ENCODE measurements around the gene HMCN1.
"Not testable (repeated sequence)": the region's sequence is repeated elsewhere in the genome, so short reads cannot be mapped to it uniquely, and the experiment has no call there.

Gene HMCN1

DNA sequence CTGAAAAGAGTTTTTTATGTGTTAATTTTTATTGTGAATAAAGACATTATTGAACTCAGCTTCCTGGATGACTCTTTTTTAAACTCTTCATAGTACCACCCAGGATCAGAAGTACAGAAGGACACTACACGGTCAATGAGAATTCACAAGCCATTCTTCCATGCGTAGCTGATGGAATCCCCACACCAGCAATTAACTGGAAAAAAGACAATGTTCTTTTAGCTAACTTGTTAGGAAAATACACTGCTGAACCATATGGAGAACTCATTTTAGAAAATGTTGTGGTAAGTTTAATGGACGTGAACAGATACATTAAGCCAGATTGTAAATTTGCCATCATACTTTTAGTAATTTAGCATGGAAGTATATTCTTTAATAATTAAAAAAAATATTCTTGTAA lies 391.3 kb downstream of the HMCN1 start:
- H3K4me3 ChIP-seq (ENCODE audit: low read depth, low read length): no peak overlapping the region

DNA sequence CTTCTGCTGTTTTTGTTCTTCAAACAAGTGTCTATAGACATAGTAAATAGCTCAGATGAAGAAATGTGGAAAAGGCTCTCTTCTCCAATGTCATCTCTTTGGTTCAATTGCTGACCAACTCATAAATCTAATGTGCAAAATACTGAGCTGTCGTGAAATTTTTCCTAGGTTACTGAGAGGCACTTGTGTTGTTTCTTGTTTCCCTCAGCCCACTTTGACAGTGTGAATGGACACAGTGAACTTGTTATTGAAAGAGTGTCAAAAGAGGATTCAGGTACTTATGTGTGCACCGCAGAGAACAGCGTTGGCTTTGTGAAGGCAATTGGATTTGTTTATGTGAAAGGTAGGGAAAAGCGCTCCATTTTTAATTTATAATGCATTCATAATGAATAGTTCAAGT lies 395.6 kb downstream of the HMCN1 start:
- H3K4me3 ChIP-seq (ENCODE audit: low read depth, low read length): no peak overlapping the region

DNA sequence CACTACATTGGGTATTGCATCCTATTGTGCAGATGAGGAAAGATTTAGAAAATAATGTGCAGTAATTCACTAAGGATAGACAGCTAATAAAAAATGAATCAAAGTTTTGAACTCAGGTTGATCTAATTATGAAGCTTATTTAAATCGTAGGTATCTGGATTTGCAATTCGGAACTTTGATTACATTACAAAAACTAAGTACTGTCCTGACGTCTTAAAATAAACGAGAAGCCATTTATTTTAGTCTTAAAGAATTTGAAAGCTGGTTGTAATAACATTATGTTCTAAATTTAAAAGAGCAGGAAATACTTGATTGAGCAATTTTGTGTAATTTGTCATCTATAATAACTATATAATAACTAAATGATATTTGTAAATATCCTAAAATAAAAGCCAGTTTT lies 404.9 kb downstream of the HMCN1 start:
- no peak overlapping the region for H3K4me3 ChIP-seq (ENCODE audit: low read depth, low read length)

DNA sequence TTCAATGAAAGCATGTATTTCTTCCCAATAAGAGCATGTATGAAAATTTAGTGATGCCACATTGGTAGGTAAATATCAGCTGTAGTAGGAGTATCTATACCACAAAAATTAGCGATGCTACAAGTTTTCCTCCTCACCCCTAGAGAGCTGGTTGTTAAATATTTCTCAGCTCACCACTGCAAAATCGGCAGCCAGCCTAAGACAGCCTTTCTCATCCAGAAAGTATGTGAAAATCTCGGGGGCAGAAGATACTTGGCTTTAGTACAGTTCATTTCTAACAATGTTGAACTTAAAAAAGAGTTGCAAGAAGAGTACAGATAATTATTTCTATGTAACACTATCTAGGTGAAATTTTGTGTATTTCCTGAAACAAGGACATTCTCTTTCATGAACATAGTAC lies 405.5 kb downstream of the HMCN1 start:
- no peak overlapping the region for H3K4me3 ChIP-seq (ENCODE audit: low read depth, low read length)

GRCh38 chr1:186142159-186142558 lies 408.0 kb downstream of the HMCN1 start:
- no peak overlapping the region for H3K4me3 ChIP-seq (ENCODE audit: low read depth, low read length)

GRCh38 chr1:186142916-186143315 lies 408.7 kb downstream of the HMCN1 start:
- H3K4me3 ChIP-seq (ENCODE audit: low read depth, low read length): no peak overlapping the region

DNA sequence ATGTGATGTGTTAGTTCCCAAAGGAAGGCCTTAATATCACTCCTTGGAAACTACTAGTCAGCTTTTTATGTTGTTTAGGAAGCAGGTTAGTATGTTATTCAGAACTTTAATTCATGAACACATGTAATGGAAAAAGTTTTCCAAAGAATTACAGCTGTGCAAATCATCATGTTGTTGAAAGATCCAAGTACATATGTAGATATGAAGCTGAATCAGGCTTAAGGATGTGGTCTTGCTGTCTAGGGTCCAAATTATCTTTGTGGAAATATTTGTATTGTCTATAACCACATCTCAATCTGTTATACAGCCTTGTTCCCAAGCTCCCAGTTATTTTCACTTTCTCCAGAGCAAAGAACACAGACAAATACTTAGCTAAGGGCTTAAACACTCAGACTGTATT lies 409.3 kb downstream of the HMCN1 start:
- no peak overlapping the region for H3K4me3 ChIP-seq (ENCODE audit: low read depth, low read length)

- H3K4me3 ChIP-seq (ENCODE audit: low read depth, low read length): no peak overlapping the region
These were observed 410.3 kb downstream of the HMCN1 start for GRCh38 chr1:186144505-186144904.

DNA sequence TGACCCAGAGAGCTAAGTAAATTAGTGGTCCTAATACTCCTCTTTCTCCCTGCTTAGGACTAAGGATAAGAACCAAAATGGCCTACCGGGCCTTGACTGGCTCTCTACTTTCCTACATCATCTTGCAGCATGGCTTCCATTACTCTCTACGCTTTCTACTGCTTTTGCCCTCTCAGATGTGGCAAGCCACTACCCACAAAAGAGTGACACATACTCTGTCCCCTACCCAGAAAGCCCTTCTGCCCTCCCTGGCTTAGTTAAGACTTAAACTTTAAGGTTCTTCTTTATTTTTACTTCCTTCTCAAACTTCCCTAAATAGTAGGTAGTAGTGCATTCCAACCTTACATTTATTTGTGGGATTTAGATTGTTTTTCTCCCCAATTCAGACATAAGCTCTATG lies 412.8 kb downstream of the HMCN1 start:
- H3K4me3 ChIP-seq (ENCODE audit: low read depth, low read length): no peak overlapping the region

DNA sequence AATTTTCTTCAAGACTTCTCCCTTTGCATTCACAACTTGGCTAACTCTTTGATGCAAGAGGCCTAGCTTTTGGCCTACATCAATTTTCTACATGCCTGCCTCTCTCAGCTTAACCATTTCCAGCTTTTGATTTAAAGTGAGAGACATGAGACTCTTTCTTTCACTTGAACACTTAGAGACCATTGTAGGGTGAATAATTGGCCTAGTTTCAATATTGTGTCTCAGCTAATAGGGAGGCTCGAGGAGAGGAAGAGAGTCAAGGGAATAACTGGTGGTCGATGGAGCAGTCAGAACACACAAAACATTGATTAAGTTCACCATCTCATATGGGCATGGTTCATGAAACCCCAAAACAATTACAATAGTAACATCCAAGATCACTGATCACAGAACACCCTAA lies 415.4 kb downstream of the HMCN1 start:
- H3K4me3 ChIP-seq (ENCODE audit: low read depth, low read length): no peak overlapping the region

DNA sequence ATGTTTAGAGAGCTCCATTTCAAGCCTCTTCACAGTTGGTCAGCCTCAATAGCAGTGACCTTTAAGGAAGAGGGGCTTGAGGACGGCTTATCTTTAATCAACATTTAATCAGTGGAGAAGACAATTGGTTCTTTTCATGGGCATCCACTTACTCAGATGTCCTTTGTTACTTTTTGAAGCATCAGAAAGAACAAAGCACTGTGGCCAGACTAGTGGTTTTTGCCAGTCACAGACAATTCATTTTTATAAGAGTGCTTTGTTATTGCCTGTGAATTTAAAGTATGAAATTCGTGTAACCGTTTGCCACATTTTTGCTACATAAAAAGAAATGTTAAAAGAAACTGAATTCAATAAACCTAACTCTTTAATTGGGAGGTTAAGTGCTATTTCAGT lies 418.0 kb downstream of the HMCN1 start:
- no peak overlapping the region for H3K4me3 ChIP-seq (ENCODE audit: low read depth, low read length)

GRCh38 chr1:186152620-186153239 lies 418.5 kb downstream of the HMCN1 start:
- H3K4me3 ChIP-seq (ENCODE audit: low read depth, low read length): no peak overlapping the region

- H3K4me3 ChIP-seq (ENCODE audit: low read depth, low read length): no peak overlapping the region
These were observed 420.5 kb downstream of the HMCN1 start for GRCh38 chr1:186154651-186155050.

- no peak overlapping the region for H3K4me3 ChIP-seq (ENCODE audit: low read depth, low read length)
These were observed 421.4 kb downstream of the HMCN1 start for GRCh38 chr1:186155594-186155993.

DNA sequence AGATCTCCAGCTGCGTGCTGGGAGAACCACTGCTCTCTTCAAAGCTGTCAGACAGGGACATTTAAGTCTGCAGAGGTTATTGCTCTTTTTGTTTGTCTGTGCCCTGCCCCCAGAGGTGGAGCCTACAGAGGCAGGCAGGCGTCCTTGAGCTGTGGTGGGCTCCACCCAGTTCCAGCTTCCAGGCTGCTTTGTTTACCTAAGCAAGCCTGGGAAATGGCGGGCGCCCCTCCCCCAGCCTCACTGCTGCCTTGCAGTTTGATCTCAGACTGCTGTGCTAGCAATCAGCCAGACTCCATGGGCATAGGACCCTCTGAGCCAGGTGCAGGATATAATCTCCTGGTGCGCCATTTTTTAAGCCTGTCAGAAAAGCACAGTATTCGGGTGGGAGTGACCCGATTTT lies 428.7 kb downstream of the HMCN1 start:
- not testable (repeated sequence) for H3K4me3 ChIP-seq (ENCODE audit: low read depth, low read length)

DNA sequence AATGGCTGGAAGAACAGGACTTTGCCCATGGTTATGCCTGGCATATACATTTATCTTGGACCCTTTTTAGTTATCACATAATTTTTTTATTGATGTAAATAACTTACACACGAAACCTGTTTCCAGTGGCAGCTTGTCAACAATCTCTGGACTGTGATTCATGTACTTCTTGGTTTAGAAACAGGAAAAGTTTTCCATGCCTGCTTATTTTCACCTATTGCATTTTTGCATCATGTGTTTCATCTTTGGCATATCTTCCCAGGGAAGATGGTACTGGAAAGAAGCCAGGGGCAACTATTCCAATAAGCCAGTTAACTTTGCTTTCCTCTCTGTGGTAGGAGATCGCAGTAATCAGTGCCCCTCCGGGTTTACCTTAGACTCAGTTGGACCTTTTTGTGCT lies 430.6 kb downstream of the HMCN1 start:
- H3K4me3 ChIP-seq (ENCODE audit: low read depth, low read length): no peak overlapping the region

GRCh38 chr1:186165303-186165702 lies 431.1 kb downstream of the HMCN1 start:
- no peak overlapping the region for H3K4me3 ChIP-seq (ENCODE audit: low read depth, low read length)

- H3K4me3 ChIP-seq (ENCODE audit: low read depth, low read length): no peak overlapping the region
These were observed 433.0 kb downstream of the HMCN1 start for GRCh38 chr1:186167096-186167668.

GRCh38 chr1:186175588-186175987 lies 441.4 kb downstream of the HMCN1 start:
- no peak overlapping the region for H3K4me3 ChIP-seq (ENCODE audit: low read depth, low read length)

- H3K4me3 ChIP-seq (ENCODE audit: low read depth, low read length): no peak overlapping the region
These were observed 444.3 kb downstream of the HMCN1 start for GRCh38 chr1:186178426-186179043.

- H3K4me3 ChIP-seq (ENCODE audit: low read depth, low read length): no peak overlapping the region
These were observed 445.0 kb downstream of the HMCN1 start for GRCh38 chr1:186179231-186179630.

DNA sequence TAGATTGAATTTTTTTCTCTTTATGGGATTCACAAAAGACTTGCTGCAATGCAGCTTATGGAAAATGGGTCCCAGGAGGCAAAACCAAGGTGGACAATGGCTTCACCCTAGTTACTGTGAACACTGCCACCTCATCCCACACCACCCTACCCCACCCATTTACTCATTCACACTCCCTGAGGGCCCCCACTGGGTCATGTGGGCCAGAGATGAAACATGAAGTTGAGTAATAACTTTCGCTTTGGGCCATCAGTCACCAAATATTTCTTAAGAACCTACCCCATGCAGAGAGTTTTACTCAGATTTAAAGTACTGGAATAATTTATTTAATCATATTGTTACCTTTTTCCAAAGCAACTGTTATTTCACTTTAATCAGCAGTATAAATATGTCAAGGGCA lies 449.0 kb downstream of the HMCN1 start:
- H3K4me3 ChIP-seq (ENCODE audit: low read depth, low read length): no peak overlapping the region
